ENCODE results near the gene HLA-B. TPM values are rescaled to one million over a fixed set of nuclear protein-coding genes. Genes with fewer than 3 reads are reported as not detected.
A peak's percentile ranks its signal among the peaks of the same experiment; 100 is the strongest.
"Not testable (repeated sequence)": the region's sequence is repeated elsewhere in the genome, so short reads cannot be mapped to it uniquely, and the experiment has no call there.

Gene HLA-B
- total and polyA plus RNA-seq, 2 donors from 2014 or later = 1,348 to 1,532 TPM

- H3K4me3 ChIP-seq (ENCODE audit: low read length in 3 of 3) = no peak overlapping the region
- H3K27ac ChIP-seq (ENCODE audit: low read depth in 2 of 2, low read length in 2 of 2) = no peak overlapping the region
- DNase-seq (no peak), FAIRE-seq (no peak)
- H3K9ac ChIP-seq (ENCODE audit: low read length in 3 of 3) = no peak overlapping the region
- no peaks in the 10 kb centered on the region for H3K4me1 ChIP-seq (ENCODE audit: control insufficient read depth in 2 of 3, insufficient read depth in 2 of 3, low read depth in 1 of 3, low read length in 3 of 3)
- H3K27me3 ChIP-seq (ENCODE audit: control insufficient read depth, insufficient read depth, low read length) = no peaks in the 10 kb centered on the region
- no peak for TF ChIP-seq CTCF (IDR thresholded peaks at IDR 0.05; ENCODE audit: borderline replicate concordance, extremely low read depth, insufficient read depth)
- no peaks in the 10 kb centered on the region for H3K36me3 ChIP-seq (ENCODE audit: control insufficient read depth in 2 of 3, insufficient read depth in 3 of 3, low read length in 3 of 3)
- H3K9me3 ChIP-seq (ENCODE audit: control insufficient read depth in 2 of 3, insufficient read depth in 1 of 3, low read length in 3 of 3) = no peaks in the 10 kb centered on the region
- intact Hi-C loops (cut with DNase I) = loop anchor here (5.0 kb wide), 1 partner anchor 48 kb away; no protein-coding TSS in a partner anchor
Observed at GRCh38 chr6:31393932-31394331, 37.0 kb upstream of the HLA-B start.

GRCh38 chr6:31389802-31390132, 32.8 kb upstream of the HLA-B start:
- H3K9me3 ChIP-seq (ENCODE audit: control insufficient read depth in 2 of 3, insufficient read depth in 1 of 3, low read length in 3 of 3); H3K27me3 ChIP-seq (ENCODE audit: control insufficient read depth, insufficient read depth, low read length); DNase-seq; FAIRE-seq; H3K4me3 ChIP-seq (ENCODE audit: low read length in 3 of 3); H3K36me3 ChIP-seq (ENCODE audit: control insufficient read depth in 2 of 3, insufficient read depth in 3 of 3, low read length in 3 of 3); H3K9ac ChIP-seq (ENCODE audit: low read length in 3 of 3); H3K27ac ChIP-seq (ENCODE audit: low read depth in 2 of 2, low read length in 2 of 2); H3K4me1 ChIP-seq (ENCODE audit: control insufficient read depth in 2 of 3, insufficient read depth in 2 of 3, low read depth in 1 of 3, low read length in 3 of 3): not testable (repeated sequence)
- intact Hi-C loops (cut with DNase I) = loop anchor here (5.0 kb wide), 1 partner anchor 53 kb away; no protein-coding TSS in a partner anchor

GRCh38 chr6:31388916-31389801, 32.2 kb upstream of the HLA-B start:
- H3K4me3 ChIP-seq (ENCODE audit: low read length in 3 of 3); intact Hi-C loops (cut with DNase I): not testable (repeated sequence)
- peak; percentile 55 for FAIRE-seq

GRCh38 chr6:31386977-31387376, 30.0 kb upstream of the HLA-B start:
- Histone ChIP-seq H3K36me3 (ENCODE audit: control insufficient read depth in 2 of 3, insufficient read depth in 3 of 3, low read length in 3 of 3) (no peaks in the 10 kb centered on the region), H3K9ac (ENCODE audit: low read length in 3 of 3) (no peak overlapping the region), H3K9me3 (ENCODE audit: control insufficient read depth in 2 of 3, insufficient read depth in 1 of 3, low read length in 3 of 3) (no peaks in the 10 kb centered on the region), H3K27me3 (ENCODE audit: control insufficient read depth, insufficient read depth, low read length) (no peaks in the 10 kb centered on the region), H3K4me1 (ENCODE audit: control insufficient read depth in 2 of 3, insufficient read depth in 2 of 3, low read depth in 1 of 3, low read length in 3 of 3) (peaks cover 0 to 3% (median 0%) of the 10 kb centered on the region in 3 donors), H3K4me3 (ENCODE audit: low read length in 3 of 3) (no peak overlapping the region), H3K27ac (ENCODE audit: low read depth in 2 of 2, low read length in 2 of 2) (no peak overlapping the region)
- no peak for TF ChIP-seq CTCF (IDR thresholded peaks at IDR 0.05; ENCODE audit: borderline replicate concordance, extremely low read depth, insufficient read depth)
- DNase-seq = no peak
- intact Hi-C loops (cut with DNase I) = no loop called here
- FAIRE-seq = no peak

More at GRCh38 chr6:31388916-31389801, 32.2 kb upstream of the HLA-B start:
- DNase-seq; H3K27me3 ChIP-seq (ENCODE audit: control insufficient read depth, insufficient read depth, low read length); H3K9ac ChIP-seq (ENCODE audit: low read length in 3 of 3); H3K36me3 ChIP-seq (ENCODE audit: control insufficient read depth in 2 of 3, insufficient read depth in 3 of 3, low read length in 3 of 3); H3K4me1 ChIP-seq (ENCODE audit: control insufficient read depth in 2 of 3, insufficient read depth in 2 of 3, low read depth in 1 of 3, low read length in 3 of 3); H3K27ac ChIP-seq (ENCODE audit: low read depth in 2 of 2, low read length in 2 of 2); H3K9me3 ChIP-seq (ENCODE audit: control insufficient read depth in 2 of 3, insufficient read depth in 1 of 3, low read length in 3 of 3): not testable (repeated sequence)

All from kidney (tissue), 14 donors.